Measurements from ENCODE around the gene RERE.

Gene RERE

DNA sequence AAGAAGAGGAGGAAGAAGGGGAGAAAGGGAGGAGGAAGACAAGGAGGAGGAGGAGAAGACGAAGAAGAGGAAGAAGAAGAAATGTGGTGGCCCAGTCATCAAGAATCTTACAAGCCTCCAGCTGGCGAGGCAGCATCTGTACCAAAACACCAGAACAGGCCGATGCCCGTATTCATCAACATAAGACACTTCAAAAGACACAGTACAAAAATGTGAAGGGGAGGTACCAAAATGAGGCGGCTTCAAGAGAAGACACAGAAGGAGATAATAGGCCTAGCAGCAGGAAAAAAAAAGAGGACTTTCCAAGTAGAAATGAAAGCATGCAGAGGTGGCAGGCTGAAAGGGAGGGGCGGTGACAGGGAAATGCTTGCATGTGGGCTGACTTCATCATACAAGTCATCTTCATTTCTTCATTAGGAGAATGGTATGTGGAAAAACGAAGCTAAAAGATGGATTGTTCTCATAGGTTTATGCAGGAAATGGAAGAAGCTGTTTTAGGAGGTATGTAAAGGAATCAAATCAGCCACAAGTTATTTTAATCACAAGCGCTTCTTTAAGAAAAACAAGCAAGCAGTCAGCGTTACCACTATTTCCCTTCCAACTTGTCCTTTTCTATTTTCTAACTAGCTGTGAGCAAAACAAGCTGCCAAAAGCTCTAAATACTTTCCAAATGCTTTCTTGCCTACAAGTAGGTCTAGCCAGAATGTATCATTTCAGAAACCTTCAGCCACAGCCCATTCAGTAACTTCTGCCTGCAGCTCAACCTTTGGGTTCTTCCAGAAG lies 307.2 kb downstream of the RERE start:
- TF ChIP-seq YY1 (IDR thresholded peaks at IDR 0.05; ENCODE audit: low read depth) (no peak), TEAD4 (IDR thresholded peaks at IDR 0.05) (no peak), EP300 (IDR thresholded peaks at IDR 0.05; ENCODE audit: borderline replicate concordance) (no peak), TAF1 (IDR thresholded peaks at IDR 0.05; ENCODE audit: low read depth) (no peak), NFIC (IDR thresholded peaks at IDR 0.05) (no peak), FOXM1 (IDR thresholded peaks at IDR 0.05; ENCODE audit: borderline replicate concordance, low read depth) (no peak), EGR1 (IDR thresholded peaks at IDR 0.05) (no peak), TCF12 (IDR thresholded peaks at IDR 0.05; ENCODE audit: low read depth) (no peak), CEBPB (IDR thresholded peaks at IDR 0.05) (no peak), ZBTB7A (IDR thresholded peaks at IDR 0.05; ENCODE audit: low read depth) (no peak), RAD21 (IDR thresholded peaks at IDR 0.05; ENCODE audit: low read depth) (no peak), CREB1 (IDR thresholded peaks at IDR 0.05; ENCODE audit: low read depth) (no peak)
- TF ChIP-seq, protein P1, sequence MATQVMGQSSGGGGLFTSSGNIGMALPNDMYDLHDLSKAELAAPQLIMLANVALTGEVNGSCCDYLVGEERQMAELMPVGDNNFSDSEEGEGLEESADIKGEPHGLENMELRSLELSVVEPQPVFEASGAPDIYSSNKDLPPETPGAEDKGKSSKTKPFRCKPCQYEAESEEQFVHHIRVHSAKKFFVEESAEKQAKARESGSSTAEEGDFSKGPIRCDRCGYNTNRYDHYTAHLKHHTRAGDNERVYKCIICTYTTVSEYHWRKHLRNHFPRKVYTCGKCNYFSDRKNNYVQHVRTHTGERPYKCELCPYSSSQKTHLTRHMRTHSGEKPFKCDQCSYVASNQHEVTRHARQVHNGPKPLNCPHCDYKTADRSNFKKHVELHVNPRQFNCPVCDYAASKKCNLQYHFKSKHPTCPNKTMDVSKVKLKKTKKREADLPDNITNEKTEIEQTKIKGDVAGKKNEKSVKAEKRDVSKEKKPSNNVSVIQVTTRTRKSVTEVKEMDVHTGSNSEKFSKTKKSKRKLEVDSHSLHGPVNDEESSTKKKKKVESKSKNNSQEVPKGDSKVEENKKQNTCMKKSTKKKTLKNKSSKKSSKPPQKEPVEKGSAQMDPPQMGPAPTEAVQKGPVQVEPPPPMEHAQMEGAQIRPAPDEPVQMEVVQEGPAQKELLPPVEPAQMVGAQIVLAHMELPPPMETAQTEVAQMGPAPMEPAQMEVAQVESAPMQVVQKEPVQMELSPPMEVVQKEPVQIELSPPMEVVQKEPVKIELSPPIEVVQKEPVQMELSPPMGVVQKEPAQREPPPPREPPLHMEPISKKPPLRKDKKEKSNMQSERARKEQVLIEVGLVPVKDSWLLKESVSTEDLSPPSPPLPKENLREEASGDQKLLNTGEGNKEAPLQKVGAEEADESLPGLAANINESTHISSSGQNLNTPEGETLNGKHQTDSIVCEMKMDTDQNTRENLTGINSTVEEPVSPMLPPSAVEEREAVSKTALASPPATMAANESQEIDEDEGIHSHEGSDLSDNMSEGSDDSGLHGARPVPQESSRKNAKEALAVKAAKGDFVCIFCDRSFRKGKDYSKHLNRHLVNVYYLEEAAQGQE (IDR thresholded peaks at IDR 0.05; ENCODE audit: low read depth) = no peak
- TF ChIP-seq, protein P2, sequence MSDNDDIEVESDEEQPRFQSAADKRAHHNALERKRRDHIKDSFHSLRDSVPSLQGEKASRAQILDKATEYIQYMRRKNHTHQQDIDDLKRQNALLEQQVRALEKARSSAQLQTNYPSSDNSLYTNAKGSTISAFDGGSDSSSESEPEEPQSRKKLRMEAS (IDR thresholded peaks at IDR 0.05) = no peak
- TF ChIP-seq, protein P3, sequence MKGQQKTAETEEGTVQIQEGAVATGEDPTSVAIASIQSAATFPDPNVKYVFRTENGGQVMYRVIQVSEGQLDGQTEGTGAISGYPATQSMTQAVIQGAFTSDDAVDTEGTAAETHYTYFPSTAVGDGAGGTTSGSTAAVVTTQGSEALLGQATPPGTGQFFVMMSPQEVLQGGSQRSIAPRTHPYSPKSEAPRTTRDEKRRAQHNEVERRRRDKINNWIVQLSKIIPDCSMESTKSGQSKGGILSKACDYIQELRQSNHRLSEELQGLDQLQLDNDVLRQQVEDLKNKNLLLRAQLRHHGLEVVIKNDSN (IDR thresholded peaks at IDR 0.05) = no peak

DNA sequence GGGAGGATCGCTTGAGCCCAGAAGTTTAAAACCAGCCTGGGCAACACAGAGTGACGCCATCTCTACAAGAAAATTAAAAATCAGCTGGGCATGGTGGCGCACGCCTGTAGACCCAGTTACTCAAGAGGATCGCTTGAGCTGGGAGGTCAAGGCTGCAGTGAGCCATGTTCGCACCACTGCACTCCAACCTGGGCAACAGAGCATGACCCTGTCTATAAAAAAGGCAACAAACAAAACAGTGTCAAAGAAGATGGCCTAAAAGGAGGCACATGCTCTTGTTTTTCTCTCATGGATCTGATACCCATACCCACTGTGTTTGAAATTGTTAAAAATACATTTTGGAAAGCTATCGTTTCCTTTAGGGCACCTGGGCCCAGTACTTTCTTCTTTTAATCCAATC lies 307.9 kb downstream of the RERE start:
- TF ChIP-seq YY1 (IDR thresholded peaks at IDR 0.05; ENCODE audit: low read depth) (no peak), ZBTB7A (IDR thresholded peaks at IDR 0.05; ENCODE audit: low read depth) (no peak), TCF12 (IDR thresholded peaks at IDR 0.05; ENCODE audit: low read depth) (no peak)

DNA sequence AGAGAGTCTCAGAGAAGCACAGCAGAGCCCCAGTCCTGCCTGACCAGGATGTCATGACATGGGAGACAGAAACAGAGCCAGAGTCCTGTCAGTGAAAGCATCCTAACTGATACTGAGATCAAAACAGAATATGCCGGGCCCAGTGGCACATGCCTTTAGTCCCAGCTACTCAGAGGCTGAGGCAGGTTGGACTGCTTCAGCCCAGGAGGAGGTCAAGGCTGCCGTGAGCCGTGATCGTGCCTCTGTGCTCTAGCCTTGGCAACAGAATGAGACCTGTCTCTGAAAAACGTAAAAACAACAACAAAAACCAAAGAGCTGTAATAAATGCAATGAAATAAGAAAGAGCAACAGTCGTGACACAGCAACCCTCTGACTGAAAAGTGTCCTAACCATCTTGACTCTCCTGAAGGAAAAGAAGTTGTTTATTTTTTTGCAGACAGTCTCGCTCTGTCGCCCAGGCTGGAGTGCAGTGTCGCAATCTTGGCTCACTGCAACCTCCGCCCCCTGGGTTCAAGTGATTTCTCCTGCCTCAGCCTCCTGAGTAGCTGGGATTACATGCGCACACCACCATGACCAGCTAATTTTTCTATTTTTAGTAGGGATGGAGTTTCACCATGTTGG lies 310.3 kb downstream of the RERE start:
- TF ChIP-seq, protein P3 (IDR thresholded peaks at IDR 0.05) = no peak
- TF ChIP-seq CREB1 (IDR thresholded peaks at IDR 0.05; ENCODE audit: low read depth) = no peak
- TF ChIP-seq, protein P1 (IDR thresholded peaks at IDR 0.05; ENCODE audit: low read depth) = no peak
- no peak for TF ChIP-seq TAF1 (IDR thresholded peaks at IDR 0.05; ENCODE audit: low read depth)
- TF ChIP-seq FOXM1 (IDR thresholded peaks at IDR 0.05; ENCODE audit: borderline replicate concordance, low read depth) = no peak
- TF ChIP-seq CEBPB (IDR thresholded peaks at IDR 0.05) = peak; percentile 85

DNA sequence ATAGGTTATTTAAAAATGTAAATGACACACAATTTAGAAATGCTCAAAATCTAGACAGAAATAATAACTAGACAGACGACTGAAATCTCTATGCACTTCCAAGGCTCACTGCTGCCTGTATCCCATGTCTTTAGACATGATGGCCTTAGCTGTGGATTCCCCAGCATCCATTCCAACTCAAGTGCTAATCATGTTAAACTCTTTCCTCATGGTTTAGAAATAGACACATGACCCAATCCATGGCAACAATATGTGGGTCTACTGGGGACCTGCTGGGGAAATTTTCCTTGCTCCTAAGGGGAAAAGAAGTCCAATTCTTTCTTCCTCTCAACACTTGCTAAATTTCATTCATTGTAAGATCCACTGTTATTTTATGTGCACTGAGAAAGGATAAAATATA lies 311.0 kb downstream of the RERE start:
- TF ChIP-seq TEAD4 (IDR thresholded peaks at IDR 0.05) (no peak), TAF1 (IDR thresholded peaks at IDR 0.05; ENCODE audit: low read depth) (no peak), CREB1 (IDR thresholded peaks at IDR 0.05; ENCODE audit: low read depth) (no peak), ZBTB7A (IDR thresholded peaks at IDR 0.05; ENCODE audit: low read depth) (no peak), RAD21 (IDR thresholded peaks at IDR 0.05; ENCODE audit: low read depth) (no peak), NFIC (IDR thresholded peaks at IDR 0.05) (no peak), YY1 (IDR thresholded peaks at IDR 0.05; ENCODE audit: low read depth) (no peak), EP300 (IDR thresholded peaks at IDR 0.05; ENCODE audit: borderline replicate concordance) (no peak), EGR1 (IDR thresholded peaks at IDR 0.05) (no peak), TCF12 (IDR thresholded peaks at IDR 0.05; ENCODE audit: low read depth) (no peak), FOXM1 (IDR thresholded peaks at IDR 0.05; ENCODE audit: borderline replicate concordance, low read depth) (no peak), CEBPB (IDR thresholded peaks at IDR 0.05) (no peak)
- TF ChIP-seq, protein P2 (IDR thresholded peaks at IDR 0.05) = no peak
- TF ChIP-seq, protein P1 (IDR thresholded peaks at IDR 0.05; ENCODE audit: low read depth) = no peak
- TF ChIP-seq, protein P3 (IDR thresholded peaks at IDR 0.05) = no peak

All from Ishikawa (cell line).